ENCODE data around the gene METTL9. TPM values are rescaled to one million over a fixed set of nuclear protein-coding genes. Genes with fewer than 3 reads are reported as not detected.

Gene METTL9
- total and polyA plus RNA-seq, 9 donors, result 62.9 to 222 (median 87.0) TPM

GRCh38 chr16:21590796-21591195 lies 8.6 kb upstream of the METTL9 start:
- no peak for DNase-seq
- no peak overlapping the region for H3K27ac ChIP-seq
- H3K27me3 ChIP-seq, result no peaks in the 10 kb centered on the region
- H3K4me1 ChIP-seq (ENCODE audit: insufficient read depth), result no peaks in the 10 kb centered on the region
- TF ChIP-seq POLR2A (IDR thresholded peaks at IDR 0.05), result no peak
- TF ChIP-seq CTCF (IDR thresholded peaks at IDR 0.05), result no peak
- no peak for TF ChIP-seq EP300 (IDR thresholded peaks at IDR 0.05)
- intact Hi-C loops (cut with DNase I), result no loop called here
- H3K4me3 ChIP-seq, result no peak overlapping the region
- 6 to 21% (median 7%) methylated on average over 2 of the region's 2 CpGs for WGBS, 3 donors
- H3K36me3 ChIP-seq, result no peaks in the 10 kb centered on the region
- H3K9me3 ChIP-seq, result no peaks in the 10 kb centered on the region

GRCh38 chr16:21592191-21592590 lies 7.2 kb upstream of the METTL9 start:
- intact Hi-C loops (cut with DNase I), result no loop called here
- no peaks in the 10 kb centered on the region for H3K9me3 ChIP-seq
- no peaks in the 10 kb centered on the region for H3K4me1 ChIP-seq (ENCODE audit: insufficient read depth)
- DNase-seq, result no peak
- H3K27me3 ChIP-seq, result no peaks in the 10 kb centered on the region
- no peaks in the 10 kb centered on the region for H3K36me3 ChIP-seq
- H3K4me3 ChIP-seq, result no peak overlapping the region
- TF ChIP-seq POLR2A (IDR thresholded peaks at IDR 0.05), result no peak
- TF ChIP-seq EP300 (IDR thresholded peaks at IDR 0.05), result no peak
- TF ChIP-seq CTCF (IDR thresholded peaks at IDR 0.05), result no peak
- WGBS, 3 donors, result 86 to 91% (median 88%) methylated on average over 9 of the region's 9 CpGs
- H3K27ac ChIP-seq, result no peak overlapping the region

- intact Hi-C loops (cut with DNase I), result no loop called here
- no peak overlapping the region for H3K4me3 ChIP-seq
- TF ChIP-seq CTCF (IDR thresholded peaks at IDR 0.05), result no peak
- no peak for TF ChIP-seq POLR2A (IDR thresholded peaks at IDR 0.05)
- TF ChIP-seq EP300 (IDR thresholded peaks at IDR 0.05), result no peak
- H3K9me3 ChIP-seq, result no peaks in the 10 kb centered on the region
- 75 to 78% (median 77%) methylated on average over 7 of the region's 7 CpGs for WGBS, 3 donors
- H3K4me1 ChIP-seq (ENCODE audit: insufficient read depth), result peaks cover under 1% of the 10 kb centered on the region
- H3K27me3 ChIP-seq, result no peaks in the 10 kb centered on the region
- no peak for DNase-seq
- H3K36me3 ChIP-seq, result no peaks in the 10 kb centered on the region
- no peak overlapping the region for H3K27ac ChIP-seq
Observed at GRCh38 chr16:21593530-21594289, 5.7 kb upstream of the METTL9 start.

GRCh38 chr16:21597561-21598030 lies 1.8 kb upstream of the METTL9 start:
- no peaks in the 10 kb centered on the region for H3K9me3 ChIP-seq
- WGBS, 3 donors, result 79 to 85% (median 83%) methylated on average over 2 of the region's 2 CpGs
- no peak for TF ChIP-seq CTCF (IDR thresholded peaks at IDR 0.05)
- TF ChIP-seq EP300 (IDR thresholded peaks at IDR 0.05), result no peak
- TF ChIP-seq POLR2A (IDR thresholded peaks at IDR 0.05), result no peak
- H3K36me3 ChIP-seq, result no peaks in the 10 kb centered on the region
- H3K4me3 ChIP-seq, result no peak overlapping the region
- peaks cover 5% of the 10 kb centered on the region for H3K4me1 ChIP-seq (ENCODE audit: insufficient read depth)
- no peaks in the 10 kb centered on the region for H3K27me3 ChIP-seq
- DNase-seq, result no peak
- H3K27ac ChIP-seq, result no peak overlapping the region
- intact Hi-C loops (cut with DNase I), result no loop called here

All from ovary (tissue), 9 donors.